Measurements from ENCODE around the gene POP4.
A peak's percentile ranks its signal among the peaks of the same experiment; 100 is the strongest.
"Not testable (repeated sequence)": the region's sequence is repeated elsewhere in the genome, so short reads cannot be mapped to it uniquely, and the experiment has no call there.

Gene POP4

GRCh38 chr19:29610574-29611271, 4.6 kb downstream of the POP4 start:
- FAIRE-seq (peak; percentile 28), DNase-seq (ENCODE audit: insufficient read length, low spot score) (peak; percentile 83)

- DNase-seq (ENCODE audit: insufficient read length, low spot score) = no peak
- FAIRE-seq = no peak
Measured at GRCh38 chr19:29612121-29612520, 6.0 kb downstream of the POP4 start.

GRCh38 chr19:29612801-29613595, 6.9 kb downstream of the POP4 start:
- FAIRE-seq (no peak), DNase-seq (ENCODE audit: insufficient read length, low spot score) (no peak)

GRCh38 chr19:29614046-29614445, 8.0 kb downstream of the POP4 start:
- no peak for FAIRE-seq
- DNase-seq (ENCODE audit: insufficient read length, low spot score) = no peak

GRCh38 chr19:29614780-29615179, 8.7 kb downstream of the POP4 start:
- DNase-seq (ENCODE audit: insufficient read length, low spot score) = no peak
- no peak for FAIRE-seq

GRCh38 chr19:29615891-29616425, 9.9 kb downstream of the POP4 start:
- DNase-seq (ENCODE audit: insufficient read length, low spot score) = no peak
- no peak for FAIRE-seq

GRCh38 chr19:29616541-29616940, 10.5 kb downstream of the POP4 start:
- no peak for FAIRE-seq
- DNase-seq (ENCODE audit: insufficient read length, low spot score) = no peak

GRCh38 chr19:29617366-29618266, 11.5 kb downstream of the POP4 start:
- DNase-seq (ENCODE audit: insufficient read length, low spot score) (no peak), FAIRE-seq (no peak)

- no peak for DNase-seq (ENCODE audit: insufficient read length, low spot score)
Measured at GRCh38 chr19:29618434-29618833, 12.4 kb downstream of the POP4 start.

GRCh38 chr19:29618871-29619270, 12.8 kb downstream of the POP4 start:
- DNase-seq (ENCODE audit: insufficient read length, low spot score) = no peak
- FAIRE-seq = no peak

More at GRCh38 chr19:29618434-29618833, 12.4 kb downstream of the POP4 start:
- FAIRE-seq = no peak

GRCh38 chr19:29620931-29621351, 14.9 kb downstream of the POP4 start:
- FAIRE-seq (no peak), DNase-seq (ENCODE audit: insufficient read length, low spot score) (no peak)

GRCh38 chr19:29622166-29623070, 16.3 kb downstream of the POP4 start:
- no peak for DNase-seq (ENCODE audit: insufficient read length, low spot score)

GRCh38 chr19:29623726-29624488, 17.8 kb downstream of the POP4 start:
- FAIRE-seq (no peak), DNase-seq (ENCODE audit: insufficient read length, low spot score) (no peak)

More at GRCh38 chr19:29622166-29623070, 16.3 kb downstream of the POP4 start:
- FAIRE-seq = no peak

GRCh38 chr19:29624489-29625185, 18.6 kb downstream of the POP4 start:
- no peak for DNase-seq (ENCODE audit: insufficient read length, low spot score)
- no peak for FAIRE-seq

- DNase-seq (ENCODE audit: insufficient read length, low spot score) = no peak
- no peak for FAIRE-seq
Measured at GRCh38 chr19:29625186-29625651, 19.1 kb downstream of the POP4 start.

GRCh38 chr19:29626386-29626785, 20.3 kb downstream of the POP4 start:
- DNase-seq (ENCODE audit: insufficient read length, low spot score) = no peak
- FAIRE-seq = no peak

GRCh38 chr19:29626832-29627231, 20.7 kb downstream of the POP4 start:
- not testable (repeated sequence) for FAIRE-seq; DNase-seq (ENCODE audit: insufficient read length, low spot score)

Data from HTR-8/SVneo (cell line).